GM19035 (cell line): ENCODE measurements around the gene DSTN.

Experiments
- ATAC-seq: cut with Tn5 transposase; IDR thresholded peaks from one replicate; pipeline ENCODE4 v1.9.1; 2021; ENCODE audit not compliant: unreplicated experiment

DSTN gene

DNA sequence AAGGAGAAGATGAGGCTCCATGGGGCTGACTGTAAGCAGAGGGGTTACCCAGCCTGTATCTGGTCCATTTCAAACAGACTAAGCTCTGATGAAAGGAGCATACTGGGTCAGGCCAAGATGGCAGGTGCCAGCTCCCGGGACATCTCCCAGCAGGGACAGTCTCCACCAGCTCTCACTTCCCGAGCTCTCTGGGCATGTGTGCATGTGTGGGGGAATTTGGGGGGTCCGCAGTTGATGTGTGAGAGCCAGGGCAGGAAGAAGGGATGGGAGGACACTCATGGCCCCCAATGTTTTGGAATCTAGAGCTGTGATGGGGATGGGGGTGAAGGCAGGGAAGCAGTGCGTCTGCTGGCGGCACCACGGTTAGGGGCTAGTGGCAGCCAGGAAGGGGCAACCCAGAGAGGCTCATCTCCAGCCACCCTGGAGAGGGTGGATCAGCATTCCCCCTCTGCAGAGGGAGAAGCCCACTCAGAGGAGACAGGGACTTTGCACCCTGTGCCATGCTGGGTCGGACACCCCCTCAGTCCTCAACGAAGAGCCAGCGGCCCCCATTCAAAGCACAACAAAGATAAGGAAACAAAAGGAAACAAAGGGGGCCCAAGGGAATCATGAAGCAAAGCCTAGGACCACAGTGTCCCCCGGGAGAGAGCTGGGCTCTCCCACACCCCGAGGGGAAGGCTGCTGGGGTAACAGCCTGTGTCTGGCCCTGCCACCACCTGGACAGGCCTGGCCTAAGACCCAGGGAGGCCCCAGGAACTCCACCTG is 52.4 kb downstream of the DSTN start:
- no peak for ATAC-seq

GRCh38 chr20:17622851-17623508 is 53.1 kb downstream of the DSTN start:
- ATAC-seq, result no peak

DNA sequence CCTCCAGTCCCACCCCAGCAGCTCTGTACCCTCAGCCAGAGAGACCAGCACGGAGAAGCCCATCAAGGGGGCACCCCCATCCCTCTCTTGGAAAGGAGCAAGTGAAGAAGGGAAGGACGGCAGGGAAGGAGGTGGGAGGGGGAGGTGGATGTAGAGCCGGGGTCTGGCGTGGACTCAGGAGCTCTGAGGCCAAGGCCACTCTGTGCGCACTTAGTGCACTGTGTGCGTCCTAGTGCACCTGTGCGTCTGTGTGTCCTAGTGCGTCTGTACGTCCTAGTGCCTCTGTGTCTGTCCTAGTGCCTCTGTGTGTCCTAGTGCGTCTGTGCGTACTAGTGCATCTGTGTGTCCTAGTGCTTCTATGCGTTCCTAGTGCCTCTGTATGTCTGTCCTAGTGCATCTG is 54.2 kb downstream of the DSTN start:
- ATAC-seq, result no peak

DNA sequence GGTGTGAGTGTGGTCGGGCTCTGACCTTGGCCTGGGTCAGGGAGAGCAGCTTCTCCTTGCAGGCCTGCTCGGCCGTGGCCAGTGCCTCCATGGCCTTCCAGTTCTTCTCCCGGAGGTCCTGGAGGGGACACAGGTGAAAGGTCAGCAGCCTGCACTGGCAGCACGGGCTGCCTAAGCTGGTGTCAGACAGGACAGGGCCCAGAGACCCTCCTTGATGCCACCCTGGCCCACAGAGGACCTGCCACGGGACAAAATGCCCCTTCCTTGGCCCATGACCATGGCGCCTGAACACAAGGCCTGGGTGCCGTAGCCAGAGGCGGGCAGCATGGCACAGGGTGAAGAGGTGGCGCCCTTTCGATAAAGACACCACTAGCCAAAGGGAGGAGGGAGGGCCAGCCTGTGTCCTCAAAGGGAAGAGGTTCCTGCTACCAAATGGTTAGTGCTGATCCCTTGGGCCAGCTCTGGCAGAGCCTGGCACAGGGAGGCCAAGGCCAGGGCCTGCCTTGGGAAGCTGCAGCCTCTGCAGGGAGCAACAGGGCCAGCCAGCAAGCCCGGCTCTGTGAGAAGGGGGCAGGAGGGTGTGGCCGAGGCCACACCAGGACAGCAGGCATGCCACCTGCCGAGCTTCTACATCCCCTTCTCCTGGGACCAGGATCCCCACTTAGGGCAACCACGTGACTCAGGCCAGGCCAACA is 54.8 kb downstream of the DSTN start:
- ATAC-seq, result no peak

- no peak for ATAC-seq
These were observed 55.6 kb downstream of the DSTN start for GRCh38 chr20:17625246-17626051.

GRCh38 chr20:17626217-17627007 is 56.5 kb downstream of the DSTN start:
- no peak for ATAC-seq

DNA sequence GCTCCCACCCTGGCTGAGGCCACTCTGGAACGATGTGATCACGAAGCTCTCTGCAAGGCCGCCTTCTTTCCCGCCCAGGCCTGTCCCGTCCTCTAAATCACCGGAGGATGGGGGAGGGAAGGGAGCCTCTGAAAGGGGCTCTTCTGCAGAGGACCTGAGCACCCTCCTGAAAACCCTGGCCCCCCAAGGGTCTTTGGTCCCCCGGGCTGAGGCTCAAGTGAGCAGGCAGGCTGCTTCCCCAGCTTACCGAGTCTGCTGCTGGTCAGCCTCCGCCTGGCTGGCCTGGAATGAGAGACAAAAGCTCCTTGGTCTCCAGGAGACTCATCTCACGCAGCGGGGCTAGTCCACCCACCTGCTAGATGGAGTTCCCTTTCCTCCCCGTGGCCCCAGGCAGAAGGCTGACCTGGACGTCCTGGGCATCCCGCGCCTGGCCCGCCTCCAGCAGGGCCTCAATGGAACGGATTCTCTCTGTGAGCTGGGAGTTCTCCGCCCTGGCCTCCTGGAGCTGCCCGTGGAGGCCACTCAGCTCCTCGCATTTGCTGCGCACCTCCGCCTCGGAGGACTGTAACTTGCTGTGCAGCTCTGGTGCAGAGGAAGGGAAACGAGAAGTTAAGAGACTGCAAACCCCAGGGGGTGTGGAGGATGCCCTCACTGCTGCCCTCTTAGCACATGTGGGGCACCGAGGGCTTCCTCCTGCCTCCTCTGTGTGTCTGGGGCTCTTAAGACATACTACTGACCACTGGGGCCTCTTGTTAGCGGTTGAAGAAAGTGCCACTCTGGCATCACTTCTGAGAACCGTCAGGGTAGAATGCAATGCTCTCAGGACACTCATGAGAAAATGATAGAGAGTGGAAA is 57.5 kb downstream of the DSTN start:
- no peak for ATAC-seq

GRCh38 chr20:17628101-17628841 is 58.4 kb downstream of the DSTN start:
- ATAC-seq, result no peak

- no peak for ATAC-seq
These were observed 59.1 kb downstream of the DSTN start for GRCh38 chr20:17629025-17629424.

DNA sequence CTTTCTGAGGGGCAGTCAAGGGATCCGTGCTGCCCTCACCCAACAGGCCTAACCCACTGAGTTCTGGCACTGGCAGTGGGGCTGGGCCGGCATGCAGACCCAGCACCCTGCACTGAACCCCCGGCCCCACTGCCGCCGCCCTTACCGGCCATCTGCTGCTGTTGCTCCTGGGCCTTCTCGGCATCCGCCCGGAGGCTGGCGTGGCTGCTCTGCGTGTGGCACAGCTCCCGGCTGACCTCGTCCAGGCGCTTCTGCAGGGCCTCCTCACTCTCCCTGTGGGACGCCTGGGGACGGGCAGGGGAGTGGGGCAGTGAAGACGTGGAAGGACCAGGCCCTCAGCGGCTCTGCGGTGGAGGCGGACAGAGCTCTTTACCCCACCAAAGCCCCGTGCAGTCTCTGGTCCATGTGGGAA is 59.8 kb downstream of the DSTN start:
- ATAC-seq, result no peak

- ATAC-seq, result no peak
These were observed 60.4 kb downstream of the DSTN start for GRCh38 chr20:17630151-17630805.

DNA sequence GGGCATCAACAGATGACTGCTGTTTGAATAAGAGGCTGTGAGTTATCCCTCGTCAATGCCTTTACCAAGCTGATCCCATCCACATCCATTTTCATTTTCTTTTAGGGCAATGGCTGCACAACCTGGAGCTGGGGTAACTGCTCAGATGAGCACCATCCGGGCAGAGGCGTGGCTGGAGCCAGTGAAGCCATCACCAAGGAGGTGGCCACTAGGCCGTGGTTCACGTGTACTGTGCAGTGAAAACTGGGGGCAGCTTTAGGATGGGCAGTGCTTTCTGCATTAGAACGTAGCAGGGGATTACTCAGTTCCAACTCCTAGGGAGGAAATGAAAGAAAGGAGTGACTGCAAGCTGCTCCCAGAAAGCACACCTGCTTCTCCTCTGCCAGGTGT is 60.9 kb downstream of the DSTN start:
- ATAC-seq, result no peak

- no peak for ATAC-seq
These were observed 61.9 kb downstream of the DSTN start for GRCh38 chr20:17631576-17632319.

- no peak for ATAC-seq
These were observed 63.5 kb downstream of the DSTN start for GRCh38 chr20:17633221-17633849.

GRCh38 chr20:17633850-17634500 is 64.1 kb downstream of the DSTN start:
- ATAC-seq, result no peak

DNA sequence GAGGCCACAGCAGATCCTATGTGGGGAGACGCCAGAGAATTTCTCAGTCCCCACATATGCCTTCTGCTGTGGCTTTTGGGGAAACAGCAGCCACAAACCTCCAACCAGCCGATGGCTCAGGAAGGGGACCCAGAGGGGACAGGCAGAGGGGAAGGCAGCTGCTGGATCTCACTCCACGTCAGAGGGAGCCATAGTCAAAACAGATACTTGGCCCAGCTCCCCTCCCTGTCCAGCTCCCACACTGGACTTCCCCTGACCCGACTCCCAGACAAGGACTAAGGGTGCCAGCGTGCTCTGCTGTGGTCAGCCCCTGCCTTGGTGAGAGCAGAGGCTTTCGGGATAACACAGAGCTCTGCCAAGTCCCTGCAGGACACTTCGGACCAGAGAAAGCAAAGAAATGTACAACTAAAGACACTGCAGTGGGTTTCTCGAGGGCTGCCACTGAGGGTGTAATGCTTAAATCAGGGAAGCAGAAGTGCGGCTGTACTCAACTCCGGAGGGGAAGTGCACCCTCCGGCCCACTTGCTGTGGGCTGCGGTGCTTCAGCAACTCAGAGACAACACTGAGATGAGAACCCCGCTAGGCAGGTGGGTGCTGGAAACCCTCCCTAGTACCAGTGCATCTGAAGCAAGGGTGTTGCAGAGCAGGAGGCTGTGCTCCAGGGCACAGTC is 64.9 kb downstream of the DSTN start:
- ATAC-seq, result no peak
